HCT116 (cell line): ENCODE data around the gene CEACAM3. TPM values are rescaled to one million over a fixed set of nuclear protein-coding genes. Genes with fewer than 3 reads are reported as not detected.
A peak's percentile ranks its signal among the peaks of the same experiment; 100 is the strongest.

Experiments
- ATAC-seq: fragments of 200-7000 bp; cut with Tn5 transposase; 2 replicates; pipeline ENCODE4 v1.9.1; 2020; ENCODE audit warnings: mild to moderate bottlenecking, moderate library complexity
- BruUV-seq: library from RNA; stranded (reverse); fragments of 400-500 nt; replicated peaks from 2 replicates; lab custom pipeline; 2021; lab: Mats Ljungman, UMichigan
- CTCF ChIA-PET: fragments of 300-600 bp; sonication (Branson Sonifier 250); formaldehyde crosslinking; loops from one replicate; lab custom pipeline; 2021; ENCODE audit warnings: antibody characterized with exemption; lab: Charles Lee
- POLR2A ChIA-PET: fragments of 300-600, 350-600 bp; sonication (Branson Sonifier 250); formaldehyde crosslinking; loops from one replicate; lab custom pipeline; 2021; ENCODE audit warnings: antibody characterized with exemption; lab: Charles Lee
- RAD21 ChIA-PET, 2 experiments: fragments of 300-600 bp; sonication (Branson Sonifier 250); formaldehyde crosslinking; loops; one replicate each; lab custom pipeline; 2023; ENCODE audit warnings: low total read pairs in 2 of 2; ENCODE audit not compliant: uncharacterized antibody in 2 of 2, unreplicated experiment in 2 of 2, low non-redundant PET in 1 of 2; lab: Charles Lee
- DNase-seq: peaks from one replicate; pipeline ENCODE4 v3.0.0-alpha.2; 2010; ENCODE audit warnings: low read depth, low spot score
- H2AFZ ChIP-seq: fragments of 200-600 bp; shearing (Covaris generic), sonication (generic); 2 replicates; pipeline ENCODE4 v1.6.1; 2017; ENCODE audit warnings: low read depth, mixed run types, mixed read lengths, antibody characterized with exemption, low read length; ENCODE audit not compliant: poor library complexity, severe bottlenecking
- H3K27ac ChIP-seq: 2 replicates; pipeline ENCODE4 v1.5.1; 2012; ENCODE audit warnings: low read depth, low read length
- H3K27me3 ChIP-seq: fragments of 200-600 bp; sonication (generic); 2 replicates; pipeline ENCODE4 v1.6.1; 2016; ENCODE audit warnings: mixed run types, low read length, mixed read lengths; ENCODE audit not compliant: insufficient read depth
- H3K36me3 ChIP-seq, 2 experiments: fragments of 200-500 bp in 1 of 2; fragments of 200-600 bp in 1 of 2; sonication (Bioruptor generic) in 1 of 2; sonication (generic) in 1 of 2; 2 replicates each; pipeline versions ENCODE4 v1.5.1 to v1.6.1; 2014 to 2016; ENCODE audit warnings: low read length in 2 of 2, inconsistent platforms in 1 of 2, mixed read lengths in 1 of 2, mixed run types in 1 of 2; ENCODE audit not compliant: insufficient read depth in 2 of 2, control insufficient read depth in 1 of 2
- H3K4me1 ChIP-seq, 2 experiments: fragments of 200-600 bp in 1 of 2; sonication (generic) in 1 of 2; 2 replicates each; pipeline versions ENCODE4 v1.5.1 to v1.6.1; 2012 to 2017; ENCODE audit warnings: low read length in 2 of 2, inconsistent platforms in 1 of 2, mild to moderate bottlenecking in 1 of 2, mixed read lengths in 1 of 2, mixed run types in 1 of 2, moderate library complexity in 1 of 2; ENCODE audit not compliant: insufficient read depth in 2 of 2, control insufficient read depth in 1 of 2
- H3K4me2 ChIP-seq: fragments of 200-600 bp; sonication (generic); 2 replicates; pipeline ENCODE4 v1.6.1; 2017; ENCODE audit warnings: mixed run types, low read length, mixed read lengths
- H3K4me3 ChIP-seq, 2 experiments: fragments of 200-600 bp in 1 of 2; sonication (generic) in 1 of 2; replicated peaks in 1 of 2; 2 replicates each; pipeline ENCODE4 v1.5.1; 2011 to 2016; ENCODE audit warnings: low read length in 2 of 2, control low read depth in 1 of 2, low read depth in 1 of 2, mild to moderate bottlenecking in 1 of 2, mixed read lengths in 1 of 2, mixed run types in 1 of 2
- H3K79me2 ChIP-seq: fragments of 200-600 bp; sonication (generic); 2 replicates; pipeline ENCODE4 v1.6.1; 2017; ENCODE audit warnings: mild to moderate bottlenecking, mixed run types, low read length, moderate library complexity, mixed read lengths; ENCODE audit not compliant: insufficient read depth
- H3K9ac ChIP-seq: fragments of 200-600 bp; sonication (generic); 2 replicates; pipeline ENCODE4 v1.6.1; 2016; ENCODE audit warnings: low read length, mixed read lengths
- H3K9me2 ChIP-seq: fragments of 200-600 bp; sonication (generic), shearing (Covaris generic); 2 replicates; pipeline ENCODE4 v1.6.1; 2017; ENCODE audit warnings: mixed run types, mild to moderate bottlenecking, moderate library complexity; ENCODE audit not compliant: insufficient read depth
- H3K9me3 ChIP-seq, 2 experiments: fragments of 200-500 bp in 1 of 2; fragments of 200-600 bp in 1 of 2; sonication (Bioruptor generic) in 1 of 2; sonication (generic) in 1 of 2; 2 replicates each; pipeline ENCODE4 v1.6.1; 2014 to 2017; ENCODE audit warnings: low read length in 2 of 2, mixed read lengths in 2 of 2, inconsistent platforms in 1 of 2, low read depth in 1 of 2, mild to moderate bottlenecking in 1 of 2, mixed run types in 1 of 2, moderate library complexity in 1 of 2; ENCODE audit not compliant: control insufficient read depth in 1 of 2, insufficient read depth in 1 of 2
- H4K20me1 ChIP-seq: fragments of 200-600 bp; sonication (generic), shearing (Covaris generic); 2 replicates; pipeline ENCODE4 v1.6.1; 2017; ENCODE audit warnings: mixed run types, mild to moderate bottlenecking, moderate library complexity; ENCODE audit not compliant: insufficient read depth
- EGR1 ChIP-seq: IDR thresholded peaks from 2 replicates; pipeline ENCODE4 v1.6.1; 2012; ENCODE audit warnings: low read depth
- EZH2phosphoT487 ChIP-seq: fragments of 200-600 bp; IDR thresholded peaks from 2 replicates; pipeline ENCODE4 v1.6.1; 2018; ENCODE audit warnings: antibody characterized with exemption, borderline replicate concordance
- FOSL1 ChIP-seq: IDR thresholded peaks from 2 replicates; pipeline ENCODE4 v1.6.1; 2012; ENCODE audit warnings: low read depth
- RAD21 ChIP-seq: IDR thresholded peaks from 2 replicates; pipeline ENCODE4 v1.6.1; 2012; ENCODE audit warnings: low read depth, mild to moderate bottlenecking
- REST ChIP-seq: IDR thresholded peaks from 2 replicates; pipeline ENCODE4 v1.6.1; 2012; ENCODE audit warnings: low read depth
- SIN3A ChIP-seq: IDR thresholded peaks from 2 replicates; pipeline ENCODE4 v1.6.1; 2012; ENCODE audit warnings: low read depth
- SP1 ChIP-seq: IDR thresholded peaks from 2 replicates; pipeline ENCODE4 v1.6.1; 2012; ENCODE audit warnings: low read depth
- SRF ChIP-seq: IDR thresholded peaks from 2 replicates; pipeline ENCODE4 v1.6.1; 2012; ENCODE audit warnings: low read depth
- TCF7L2 ChIP-seq: IDR thresholded peaks from 2 replicates; pipeline ENCODE4 v1.7.0; 2011; ENCODE audit warnings: borderline replicate concordance, inconsistent platforms; ENCODE audit not compliant: insufficient read depth, insufficient read length; ENCODE audit errors: extremely low read depth
- ZNF274 ChIP-seq: fragments of 200-500 bp; sonication (Bioruptor generic); IDR thresholded peaks from 2 replicates; pipeline ENCODE4 v1.6.1; 2014; ENCODE audit warnings: mild to moderate bottlenecking, low read depth, low read length, inconsistent platforms
- intact Hi-C: fragments of 100-400 bp; cut with micrococcal nuclease; formaldehyde crosslinking; loops from 2 replicates; pipeline ENCODE4 v1.10.0; 2022
- total RNA-seq: library from RNA; stranded (reverse); gene quantifications from one replicate; pipeline ENCODE4 v1.2.1, GENCODE V29; 2021; ENCODE audit not compliant: unreplicated experiment
- TF ChIP-seq, protein P1 (sequence below), 3 experiments: fragments of 200-600 bp in 1 of 3; sonication (generic) in 1 of 3; IDR thresholded peaks in 2 of 3; conservative IDR thresholded peaks in 1 of 3; 2 replicates each; pipeline ENCODE4 v1.5.1; 2012 to 2017; ENCODE audit warnings: low read depth in 2 of 3, low read length in 2 of 3, antibody characterized with exemption in 1 of 3, borderline replicate concordance in 1 of 3, control low read depth in 1 of 3, mild to moderate bottlenecking in 1 of 3, mixed read lengths in 1 of 3, mixed run types in 1 of 3, moderate library complexity in 1 of 3; ENCODE audit not compliant: insufficient read depth in 1 of 3

The CEACAM3 gene
- total RNA-seq, 1 experiment from 2014 or later, result not detected

- BruUV-seq, result no TSS peak
- peak overlapping the region; percentile 30 for H3K4me2 ChIP-seq
- no peak overlapping the region for H3K27ac ChIP-seq
- H3K9ac ChIP-seq, result no peak overlapping the region
- H4K20me1 ChIP-seq, result no peaks in the 10 kb centered on the region
- peaks cover 0 to 4% of the 10 kb centered on the region in 2 experiments; a peak in 1 of 4 replicates for H3K4me1 ChIP-seq
- H3K4me3 ChIP-seq, result no peak overlapping the region
- peaks cover 52% of the 10 kb centered on the region for H3K27me3 ChIP-seq
- POLR2A ChIA-PET, result no interaction called here
- no peaks in the 10 kb centered on the region for H3K9me3 ChIP-seq
- H3K36me3 ChIP-seq, result no peaks in the 10 kb centered on the region
- TF ChIP-seq SP1 (no peak), RAD21 (peak; percentile 92)
- TF ChIP-seq, protein P1, sequence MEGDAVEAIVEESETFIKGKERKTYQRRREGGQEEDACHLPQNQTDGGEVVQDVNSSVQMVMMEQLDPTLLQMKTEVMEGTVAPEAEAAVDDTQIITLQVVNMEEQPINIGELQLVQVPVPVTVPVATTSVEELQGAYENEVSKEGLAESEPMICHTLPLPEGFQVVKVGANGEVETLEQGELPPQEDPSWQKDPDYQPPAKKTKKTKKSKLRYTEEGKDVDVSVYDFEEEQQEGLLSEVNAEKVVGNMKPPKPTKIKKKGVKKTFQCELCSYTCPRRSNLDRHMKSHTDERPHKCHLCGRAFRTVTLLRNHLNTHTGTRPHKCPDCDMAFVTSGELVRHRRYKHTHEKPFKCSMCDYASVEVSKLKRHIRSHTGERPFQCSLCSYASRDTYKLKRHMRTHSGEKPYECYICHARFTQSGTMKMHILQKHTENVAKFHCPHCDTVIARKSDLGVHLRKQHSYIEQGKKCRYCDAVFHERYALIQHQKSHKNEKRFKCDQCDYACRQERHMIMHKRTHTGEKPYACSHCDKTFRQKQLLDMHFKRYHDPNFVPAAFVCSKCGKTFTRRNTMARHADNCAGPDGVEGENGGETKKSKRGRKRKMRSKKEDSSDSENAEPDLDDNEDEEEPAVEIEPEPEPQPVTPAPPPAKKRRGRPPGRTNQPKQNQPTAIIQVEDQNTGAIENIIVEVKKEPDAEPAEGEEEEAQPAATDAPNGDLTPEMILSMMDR (IDR thresholded peaks at IDR 0.05 in 2 of 3, conservative IDR thresholded peaks at IDR 0.05 in 1 of 3; ENCODE audit: borderline replicate concordance in 1 of 3, insufficient read depth in 1 of 3, low read depth in 2 of 3, low read length in 2 of 3), result peak; percentile 80 to 96 (median 89)
- RAD21 ChIA-PET, result no interaction called here
- peak; percentile 98 for ATAC-seq
- intact Hi-C loops, result loop anchor here (1.0 to 5.0 kb wide), 2 partner anchors 32 to 78 kb away; partner anchors contain the start of gene CEACAM5
- peak; percentile 80 for DNase-seq
- H3K79me2 ChIP-seq, result no peaks in the 10 kb centered on the region
- CTCF ChIA-PET, result interaction anchor here (1.0 to 4.6 kb wide), 7 partner anchors 9 to 144 kb away, joined by 3 to 43 read pairs (median 7); no protein-coding TSS in a partner anchor
- peak overlapping the region; percentile 79 for H2AFZ ChIP-seq
- H3K9me2 ChIP-seq, result no peaks in the 10 kb centered on the region
Observed at GRCh38 chr19:41785653-41786052, 10.7 kb upstream of the CEACAM3 start.

DNA sequence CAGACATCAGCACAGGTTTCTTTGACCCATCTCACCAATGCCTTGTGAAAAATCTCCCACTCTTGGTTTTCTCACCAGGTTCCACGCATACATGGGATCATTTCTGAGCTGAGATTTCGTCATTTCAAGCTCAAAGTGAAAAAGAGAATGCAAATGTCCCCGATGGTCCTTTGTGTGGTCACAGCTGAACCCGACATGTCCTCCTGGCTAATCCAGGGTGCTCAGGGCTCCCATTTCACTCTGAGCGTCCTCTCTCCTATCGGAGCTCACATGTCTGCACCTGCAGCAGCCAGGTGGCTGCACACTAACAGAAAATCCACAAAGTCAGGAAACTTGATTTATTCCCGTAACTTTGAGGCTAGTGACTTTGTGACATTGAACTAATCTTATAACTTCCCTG, 9.3 kb upstream of the CEACAM3 start:
- POLR2A ChIA-PET, result no interaction called here
- H3K4me1 ChIP-seq, result peaks cover 0 to 4% of the 10 kb centered on the region in 2 experiments; a peak in 1 of 4 replicates
- no peaks in the 10 kb centered on the region for H3K9me3 ChIP-seq
- TF ChIP-seq RAD21 (no peak), SIN3A (no peak), FOSL1 (no peak), TCF7L2 (no peak), ZNF274 (no peak), REST (no peak), EGR1 (no peak), EZH2phosphoT487 (no peak), SRF (no peak)
- TF ChIP-seq, protein P1 (IDR thresholded peaks at IDR 0.05 in 2 of 3, conservative IDR thresholded peaks at IDR 0.05 in 1 of 3; ENCODE audit: borderline replicate concordance in 1 of 3, insufficient read depth in 1 of 3, low read depth in 2 of 3, low read length in 2 of 3), result no peak

More for the DNA sequence above, 9.3 kb upstream of the CEACAM3 start:
- Histone ChIP-seq H2AFZ (no peak overlapping the region), H3K9me2 (no peaks in the 10 kb centered on the region), H3K4me3 (no peak overlapping the region), H4K20me1 (no peaks in the 10 kb centered on the region), H3K27ac (no peak overlapping the region), H3K27me3 (peaks cover 50% of the 10 kb centered on the region), H3K79me2 (no peaks in the 10 kb centered on the region), H3K36me3 (no peaks in the 10 kb centered on the region), H3K9ac (no peak overlapping the region), H3K4me2 (no peak overlapping the region)
- intact Hi-C loops, result loop anchor here (5.0 kb wide), 1 partner anchor 80 kb away; the partner anchor contains the start of gene CEACAM5
- ATAC-seq (no peak), DNase-seq (no peak)
- ChIA-PET CTCF (interaction anchor here (4.6 kb wide), 1 partner anchor 34 kb away, joined by 43 read pairs; no protein-coding TSS in a partner anchor), RAD21 (no interaction called here)
- no TSS peak for BruUV-seq
